HG02938 (cell line): ENCODE results near the gene SMPD2.
"Not testable (repeated sequence)": the region's sequence is repeated elsewhere in the genome, so short reads cannot be mapped to it uniquely, and the experiment has no call there.

Source experiments
- ATAC-seq: cut with Tn5 transposase; IDR thresholded peaks from one replicate; pipeline ENCODE4 v1.9.1; 2021; ENCODE audit warnings: mild to moderate bottlenecking, moderate library complexity; ENCODE audit not compliant: unreplicated experiment

SMPD2 gene

GRCh38 chr6:109458774-109459531 is 18.4 kb downstream of the SMPD2 start:
- ATAC-seq = no peak

DNA sequence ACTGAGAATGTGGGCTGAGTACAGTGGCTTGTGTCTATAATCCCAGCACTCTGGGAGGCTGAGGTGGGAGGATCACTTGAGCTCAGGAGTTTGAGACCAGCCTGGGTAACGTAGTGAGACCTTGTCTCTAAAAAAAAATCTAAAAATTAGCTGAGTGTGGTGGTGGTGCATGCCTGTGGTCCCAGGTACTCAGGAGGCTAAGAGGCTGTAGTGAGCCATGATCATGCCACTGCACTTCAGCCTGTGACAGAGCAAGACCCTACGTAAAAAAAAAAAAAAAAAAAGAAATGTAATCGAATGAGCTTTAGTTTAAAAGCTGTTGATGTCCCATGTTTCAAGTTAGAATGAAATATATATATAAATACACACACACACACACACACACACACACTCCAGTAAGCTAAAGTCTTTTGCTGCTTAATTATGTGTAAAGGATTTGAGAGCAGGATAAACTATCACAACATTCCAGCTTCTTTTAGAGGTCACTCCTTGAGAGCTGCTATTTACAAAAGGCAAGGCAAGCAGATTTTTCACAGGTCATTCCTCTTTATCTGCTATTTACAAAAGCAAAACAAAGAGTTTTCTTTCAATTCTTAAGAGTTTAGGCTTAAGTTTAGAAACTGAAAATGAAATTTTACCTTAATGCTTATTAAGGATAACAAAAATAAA is 19.8 kb downstream of the SMPD2 start:
- ATAC-seq = no peak

- ATAC-seq = not testable (repeated sequence)
Observed at GRCh38 chr6:109461205-109461604, 20.7 kb downstream of the SMPD2 start.

DNA sequence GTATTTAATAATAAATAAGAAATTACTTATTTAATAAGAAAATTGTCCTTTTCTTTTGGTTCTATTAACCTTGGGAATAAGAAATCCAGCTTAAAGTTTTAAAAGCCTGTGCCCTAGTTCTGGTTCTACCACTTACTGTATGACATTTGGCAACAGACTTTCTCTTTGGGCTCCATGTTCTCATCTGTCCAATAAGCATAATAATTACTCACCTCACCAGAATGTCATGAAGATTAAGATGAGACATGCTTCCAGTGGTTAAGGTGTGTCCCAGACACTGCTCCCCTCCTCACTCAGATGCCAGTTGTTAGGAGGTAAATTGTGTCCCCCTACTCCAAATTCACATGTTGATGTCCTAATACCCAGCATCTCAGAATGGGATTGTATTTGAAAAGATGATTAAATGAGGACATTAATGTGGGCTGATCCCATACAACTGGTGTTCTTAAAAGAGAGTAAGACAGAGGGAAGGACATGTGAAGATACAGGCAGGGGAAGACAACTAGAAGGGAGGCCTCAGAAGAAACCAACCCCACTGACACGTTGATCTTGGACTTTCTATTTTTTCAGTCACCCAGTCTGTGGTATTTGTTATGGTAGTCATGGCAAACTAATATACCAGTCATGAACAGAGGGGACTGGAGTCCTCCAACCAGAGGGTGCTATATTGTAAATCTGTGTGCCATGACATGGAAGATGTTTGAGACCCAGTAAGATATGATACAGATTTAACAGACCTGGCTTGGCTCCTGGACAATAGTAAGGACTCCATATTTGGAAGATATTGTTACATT is 21.4 kb downstream of the SMPD2 start:
- no peak for ATAC-seq

DNA sequence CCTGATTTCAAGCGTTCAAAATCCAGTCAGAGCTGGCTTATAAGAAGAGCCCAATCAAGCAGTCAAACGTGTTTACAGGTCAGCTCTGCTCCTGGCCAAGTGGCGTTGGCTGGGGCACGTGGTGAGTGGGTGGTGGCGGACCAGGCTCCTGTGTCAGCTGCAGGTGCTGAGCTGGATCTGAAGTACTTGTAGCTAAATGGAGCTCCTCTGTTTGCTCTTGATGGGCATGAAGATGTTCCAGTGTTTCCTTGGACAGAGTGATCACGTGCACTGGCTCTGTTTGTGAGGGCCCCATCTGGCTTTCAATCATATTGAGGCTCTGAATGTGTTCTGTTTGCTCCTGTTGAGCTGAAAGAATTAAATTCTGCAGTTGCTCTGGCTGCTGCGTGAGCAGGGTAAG is 25.2 kb downstream of the SMPD2 start:
- ATAC-seq = no peak

- no peak for ATAC-seq
Observed at GRCh38 chr6:109466212-109466923, 25.8 kb downstream of the SMPD2 start.

GRCh38 chr6:109467696-109468095 is 27.2 kb downstream of the SMPD2 start:
- ATAC-seq = no peak

- no peak for ATAC-seq
Observed at GRCh38 chr6:109469591-109470189, 29.2 kb downstream of the SMPD2 start.

GRCh38 chr6:109471105-109471810 is 30.7 kb downstream of the SMPD2 start:
- ATAC-seq = no peak

DNA sequence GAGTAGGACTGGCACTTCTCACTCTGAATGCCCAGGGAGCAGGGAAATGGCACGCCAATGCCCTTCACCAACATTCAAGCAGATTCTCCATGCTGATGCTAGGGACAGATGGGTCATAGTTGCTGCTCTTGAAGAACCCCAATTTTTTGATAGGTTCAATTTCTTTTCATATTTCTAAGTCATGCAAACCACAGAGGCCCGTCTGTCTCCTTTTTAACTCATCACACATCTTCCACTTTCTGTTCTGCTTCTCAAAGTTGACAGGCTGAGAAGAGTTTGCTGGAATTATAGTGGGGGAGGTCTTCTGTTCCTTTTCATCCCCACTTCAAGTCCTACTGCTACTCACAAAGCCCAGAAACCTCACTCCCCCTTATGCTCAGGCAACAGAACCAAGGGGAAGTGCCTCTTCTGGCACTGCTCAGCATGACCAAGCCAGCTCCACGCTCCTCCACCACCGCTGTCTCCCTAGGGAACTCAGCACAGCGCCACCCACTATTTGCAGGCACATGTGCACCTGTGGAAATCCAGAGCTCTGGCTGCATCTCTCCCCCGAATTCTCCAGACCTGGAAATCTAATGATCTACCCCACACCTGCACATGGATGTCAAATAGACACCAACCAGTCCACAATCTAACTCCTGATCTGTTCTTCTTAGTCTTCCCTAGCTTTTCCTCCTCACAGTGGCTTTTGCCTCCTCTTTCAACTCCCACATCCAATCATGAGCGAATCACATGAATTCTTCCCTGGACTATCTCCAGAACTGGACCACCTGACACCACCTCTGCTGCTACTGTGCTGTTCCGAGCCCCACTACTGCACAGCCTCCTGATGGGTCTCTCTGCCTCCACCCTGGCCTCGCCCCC is 31.8 kb downstream of the SMPD2 start:
- peak; percentile 53 for ATAC-seq

DNA sequence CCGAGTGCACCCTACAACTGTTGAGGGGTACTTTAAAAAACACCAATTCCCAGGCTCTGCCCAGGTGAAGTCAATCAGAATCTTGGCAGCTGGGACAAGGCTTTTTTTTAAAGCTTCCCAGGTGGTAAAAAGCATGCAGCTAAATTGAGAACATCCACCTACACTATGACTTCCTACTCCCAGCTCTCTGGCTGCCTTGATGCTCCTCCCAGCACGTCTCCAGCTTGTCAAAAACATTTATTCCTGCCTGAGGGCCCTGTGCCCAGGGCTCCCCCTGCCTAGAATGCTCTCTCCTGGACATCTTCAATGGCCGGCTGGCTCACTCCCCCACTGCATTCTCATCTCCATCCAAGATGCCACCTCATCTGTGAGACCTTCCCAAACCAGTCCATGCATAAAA is 32.6 kb downstream of the SMPD2 start:
- no peak for ATAC-seq

DNA sequence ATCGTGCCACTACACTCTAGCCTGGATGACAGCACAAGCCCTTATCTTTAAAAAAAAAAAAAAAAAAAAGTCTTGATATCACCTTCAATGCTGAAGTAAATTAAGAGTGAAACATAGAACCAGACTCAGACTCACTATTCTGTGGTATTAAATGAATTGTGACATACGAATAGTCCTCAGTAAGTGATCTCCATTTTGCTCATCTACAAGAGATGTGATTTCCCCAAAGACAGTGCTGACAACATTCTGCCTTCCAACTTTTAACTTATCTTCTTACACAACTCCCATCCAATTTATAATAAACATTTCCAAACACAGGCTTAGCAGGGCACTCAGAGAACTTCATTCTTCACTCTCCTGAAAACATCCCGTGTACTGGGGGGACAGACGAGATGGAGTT is 34.5 kb downstream of the SMPD2 start:
- ATAC-seq = no peak

DNA sequence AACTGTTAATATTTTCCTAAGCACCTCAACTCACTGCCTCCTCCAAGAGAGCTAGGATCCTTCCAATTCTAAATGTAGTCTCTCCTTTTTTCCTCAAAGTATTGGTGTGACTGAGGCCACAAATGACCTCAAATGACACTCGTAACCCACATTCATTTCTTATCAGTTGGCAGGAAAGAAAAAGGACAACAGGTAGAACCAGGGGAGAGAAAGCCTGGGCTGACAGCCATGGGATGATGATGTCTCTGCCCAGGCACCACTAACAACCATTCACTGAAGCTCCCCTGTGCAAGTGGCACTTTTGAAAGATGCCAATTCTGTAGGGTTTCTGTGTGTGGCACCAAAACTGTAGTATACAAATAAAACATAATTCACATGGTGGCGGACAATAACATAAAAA is 35.1 kb downstream of the SMPD2 start:
- no peak for ATAC-seq

DNA sequence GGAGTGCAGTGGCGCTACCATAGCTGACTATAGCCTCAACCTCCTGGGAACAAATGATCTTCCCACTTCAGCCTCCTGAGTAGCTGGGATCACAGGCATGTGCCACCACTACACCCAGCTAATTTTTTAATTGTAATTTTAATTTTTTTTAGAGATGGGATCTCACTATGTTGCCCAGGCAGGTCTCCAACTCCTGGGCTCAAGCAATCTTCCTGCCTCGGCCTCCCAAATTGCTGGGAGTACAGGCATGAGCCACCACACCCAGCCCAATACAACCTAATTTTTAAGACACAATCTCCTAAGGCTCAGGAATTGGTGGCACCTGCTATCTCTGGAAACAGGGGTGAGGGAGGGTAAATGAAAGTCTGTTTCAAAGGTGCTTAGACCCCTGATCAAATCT is 36.7 kb downstream of the SMPD2 start:
- no peak for ATAC-seq

DNA sequence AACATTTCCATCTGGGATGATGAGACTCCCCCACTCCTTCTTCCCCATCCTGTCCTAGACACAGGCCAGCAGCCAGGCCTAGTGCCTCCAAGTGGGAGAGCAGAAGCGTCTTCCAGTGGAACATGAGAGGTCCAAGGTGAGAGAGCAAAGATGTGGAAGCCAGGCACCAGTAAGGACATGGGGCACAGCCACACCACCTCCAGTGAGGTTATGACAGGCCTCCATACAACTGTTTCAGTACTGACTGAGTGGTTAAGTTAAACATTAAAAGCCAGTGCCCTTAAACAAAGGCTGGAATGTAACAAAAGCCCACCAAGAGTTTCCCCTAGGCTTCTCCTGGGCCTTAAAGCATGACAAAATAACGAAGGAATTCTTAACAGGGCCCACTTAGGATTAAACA is 37.2 kb downstream of the SMPD2 start:
- peak; percentile 46 for ATAC-seq

DNA sequence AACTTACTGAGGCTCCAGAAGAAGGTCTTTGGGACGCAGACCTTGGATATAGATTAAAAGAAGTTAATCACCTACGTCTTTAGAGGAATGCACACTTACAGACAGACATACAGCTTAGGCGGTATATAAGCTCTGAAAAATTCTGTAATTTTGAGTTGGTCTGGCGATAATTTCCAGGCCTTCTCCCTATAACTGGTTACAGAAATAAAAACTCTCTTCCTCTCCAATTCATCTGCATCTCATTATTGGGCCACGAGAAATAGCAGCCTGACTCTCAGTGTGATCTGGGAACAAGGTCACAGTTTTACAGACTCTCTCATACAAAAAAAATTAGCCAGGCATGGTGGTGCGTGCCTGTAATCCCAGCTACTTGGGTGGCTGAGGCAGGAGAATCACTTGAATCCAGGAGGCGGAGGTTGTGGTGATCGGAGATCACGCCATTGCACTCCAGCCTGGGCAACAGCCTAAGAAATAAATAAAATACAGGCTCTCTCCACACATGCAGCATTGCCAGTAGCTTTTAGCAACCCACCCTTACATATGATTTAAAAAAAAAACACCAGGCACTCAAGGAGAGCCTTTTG is 37.8 kb downstream of the SMPD2 start:
- no peak for ATAC-seq

GRCh38 chr6:109478841-109479624 is 38.5 kb downstream of the SMPD2 start:
- ATAC-seq = no peak

DNA sequence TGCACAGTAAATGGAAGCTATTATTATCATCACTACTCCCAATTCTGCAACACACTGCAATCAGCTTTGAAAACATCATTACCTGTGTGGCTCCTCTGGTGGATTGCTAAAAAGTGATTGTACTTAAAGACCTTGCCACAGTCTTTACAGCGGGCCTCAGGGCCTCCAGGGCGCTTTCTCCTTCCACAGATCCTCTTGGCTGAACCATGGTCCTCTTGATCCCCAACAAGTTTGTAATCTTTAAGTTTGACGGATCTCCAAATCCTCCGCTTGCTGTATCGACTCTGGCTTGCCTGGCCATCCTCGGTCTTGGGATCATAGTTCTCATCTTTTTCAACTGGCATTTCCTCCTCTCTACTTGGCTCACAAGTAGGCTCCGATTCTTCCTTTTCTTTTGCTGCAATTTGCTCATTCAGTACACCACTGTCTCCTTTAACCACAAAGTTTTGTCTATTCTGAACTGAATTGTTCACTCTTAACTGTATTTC is 40.5 kb downstream of the SMPD2 start:
- no peak for ATAC-seq
